ENCODE data around the gene SMOC1.

- TF ChIP-seq CTCF (conservative IDR thresholded peaks at IDR 0.05 in 1 of 2, IDR thresholded peaks at IDR 0.05 in 1 of 2; ENCODE audit: low read depth in 1 of 2, low read length in 2 of 2) (no peak), EZH2 (IDR thresholded peaks at IDR 0.05; ENCODE audit: low read length, missing control alignments) (no peak)
Observed at GRCh38 chr14:70069186-70069585, 190.0 kb downstream of the SMOC1 start.

All from fibroblast of lung (primary cell).